Thyroid gland (tissue), 4 donors: ENCODE data around the gene ABCB8. TPM values are rescaled to one million over a fixed set of nuclear protein-coding genes. Genes with fewer than 3 reads are reported as not detected.

Experiments
- DNase-seq, 2 donors: peaks; one replicate each; pipeline ENCODE4 v3.0.0-alpha.2; 2019
- H3K27ac ChIP-seq, 3 donors: fragments of 200-600 bp; sonication (generic); 1 replicate in 2 of 3; 2 replicates in 1 of 3; pipeline ENCODE4 v1.5.1; 2016 to 2019; ENCODE audit warnings: mild to moderate bottlenecking in 1 of 3, moderate library complexity in 1 of 3
- H3K27me3 ChIP-seq: fragments of 200-600 bp; sonication (generic); one replicate; pipeline ENCODE4 v1.5.1; 2019
- H3K36me3 ChIP-seq, 2 donors: fragments of 200-600 bp; sonication (generic); one replicate each; pipeline ENCODE4 v1.5.1; 2016 to 2019
- H3K4me1 ChIP-seq, 2 donors: fragments of 200-600 bp; sonication (generic); one replicate each; pipeline ENCODE4 v1.5.1; 2017 to 2019
- H3K4me3 ChIP-seq, 3 donors: fragments of 200-600 bp; sonication (generic); replicated peaks in 1 of 3; 1 replicate in 2 of 3; 2 replicates in 1 of 3; pipeline ENCODE4 v1.5.1; 2016; ENCODE audit warnings: mild to moderate bottlenecking in 1 of 3
- H3K9me3 ChIP-seq: fragments of 200-600 bp; sonication (generic); one replicate; pipeline ENCODE4 v1.5.1; 2017
- POLR2A ChIP-seq, 2 donors: fragments of 450-650 bp; IDR thresholded peaks; one replicate each; pipeline ENCODE4 v1.6.1; 2017; ENCODE audit warnings: antibody characterized with exemption in 2 of 2, mild to moderate bottlenecking in 2 of 2, moderate library complexity in 1 of 2
- WGBS, 2 donors: methylation state at CpG; one replicate each; pipeline ENCODE4 v1.1.5; 2017; 5-methylcytosine and 5-hydroxymethylcytosine counted together
- intact Hi-C: fragments of 100-400 bp; cut with DNase I; formaldehyde crosslinking; loops from one replicate; pipeline ENCODE4 v1.15.1; 2023
- total RNA-seq, 4 donors: library from RNA; depleted of rRNA; stranded (reverse); fragments of >200 nt; gene quantifications; one replicate each; pipeline ENCODE4 v1.2.3, GENCODE V29; 2016
- TF ChIP-seq, protein P1 (sequence below), 6 experiments: fragments of 200-600 bp in 3 of 6; fragments of 450-650 bp in 3 of 6; sonication (generic) in 3 of 6; IDR thresholded peaks; one replicate each; pipeline ENCODE4 v1.5.1; 2016 to 2019; ENCODE audit warnings: antibody characterized with exemption in 6 of 6, mild to moderate bottlenecking in 2 of 6, inconsistent platforms in 1 of 6, moderate library complexity in 1 of 6

The ABCB8 gene
- 10 to 100 TPM; 39.0 to 74.2 (median 60.9) TPM for total RNA-seq

DNA sequence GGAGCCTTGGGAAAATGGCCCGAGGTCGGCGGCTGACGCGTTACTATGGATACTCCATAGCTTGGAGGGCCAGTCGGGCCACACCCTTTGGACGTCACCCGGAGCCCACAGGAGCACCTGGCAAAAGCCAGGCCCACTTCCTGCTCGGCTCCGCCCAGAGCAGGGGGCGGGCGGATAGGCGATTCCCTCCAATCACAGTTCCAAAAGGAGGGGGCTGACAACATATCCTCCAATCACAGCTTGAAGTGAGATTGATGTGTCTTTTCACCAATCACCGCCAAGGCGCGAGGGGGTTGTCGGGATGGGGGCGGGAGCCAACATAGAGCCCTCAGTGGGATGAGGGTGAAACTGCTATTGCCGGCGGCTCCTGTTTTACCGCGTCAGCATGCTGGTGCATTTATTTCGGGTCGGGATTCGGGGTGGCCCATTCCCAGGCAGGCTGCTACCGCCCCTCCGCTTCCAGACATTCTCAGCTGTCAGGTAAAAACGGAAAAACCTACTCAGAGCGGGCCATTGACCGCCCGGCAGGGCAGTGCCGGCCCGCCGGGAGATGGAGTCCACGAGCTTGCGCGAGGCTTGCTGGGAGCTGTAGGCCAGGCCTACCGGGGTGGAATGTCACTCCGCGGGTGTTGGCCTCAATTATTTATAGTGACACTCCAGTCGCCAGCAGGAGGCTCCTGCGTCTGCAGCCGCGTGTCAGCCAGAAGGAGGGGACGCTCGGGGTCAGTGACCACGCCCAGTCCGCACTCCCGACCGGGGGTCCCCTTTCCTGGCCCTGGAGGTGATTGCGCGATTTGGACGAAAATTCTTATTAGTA, at the start of gene ABCB8:
TSS of gene ABCB8 (plus strand) at position 320 of the 817 bp plus-strand sequence. CDS start at position 386, 66 bp downstream.
- peak within 1 kb of the TSS; percentile 17 to 85 (median 77) for H3K27ac ChIP-seq
- no peaks in the 10 kb centered on the region for H3K27me3 ChIP-seq
- H3K36me3 ChIP-seq, result peaks cover 0 to 2% of the 10 kb centered on the region in 2 donors
- no peaks in the 10 kb centered on the region for H3K9me3 ChIP-seq
- peaks cover 8 to 19% of the 10 kb centered on the region in 2 donors for H3K4me1 ChIP-seq
- DNase-seq, result peak; percentile 99
- peak within 1 kb of the TSS in 2 of 3 donors; percentile 12 to 59 for H3K4me3 ChIP-seq
- intact Hi-C loops, result no loop called here
- 0% methylated on average over 30 to 48 of the region's 53 CpGs for WGBS, 2 donors
- TF ChIP-seq, protein P1, sequence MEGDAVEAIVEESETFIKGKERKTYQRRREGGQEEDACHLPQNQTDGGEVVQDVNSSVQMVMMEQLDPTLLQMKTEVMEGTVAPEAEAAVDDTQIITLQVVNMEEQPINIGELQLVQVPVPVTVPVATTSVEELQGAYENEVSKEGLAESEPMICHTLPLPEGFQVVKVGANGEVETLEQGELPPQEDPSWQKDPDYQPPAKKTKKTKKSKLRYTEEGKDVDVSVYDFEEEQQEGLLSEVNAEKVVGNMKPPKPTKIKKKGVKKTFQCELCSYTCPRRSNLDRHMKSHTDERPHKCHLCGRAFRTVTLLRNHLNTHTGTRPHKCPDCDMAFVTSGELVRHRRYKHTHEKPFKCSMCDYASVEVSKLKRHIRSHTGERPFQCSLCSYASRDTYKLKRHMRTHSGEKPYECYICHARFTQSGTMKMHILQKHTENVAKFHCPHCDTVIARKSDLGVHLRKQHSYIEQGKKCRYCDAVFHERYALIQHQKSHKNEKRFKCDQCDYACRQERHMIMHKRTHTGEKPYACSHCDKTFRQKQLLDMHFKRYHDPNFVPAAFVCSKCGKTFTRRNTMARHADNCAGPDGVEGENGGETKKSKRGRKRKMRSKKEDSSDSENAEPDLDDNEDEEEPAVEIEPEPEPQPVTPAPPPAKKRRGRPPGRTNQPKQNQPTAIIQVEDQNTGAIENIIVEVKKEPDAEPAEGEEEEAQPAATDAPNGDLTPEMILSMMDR (IDR thresholded peaks at IDR 0.05), result peak in 4 of 6 experiments; percentile 53 to 66 (median 60)
- TF ChIP-seq POLR2A (IDR thresholded peaks at IDR 0.05), result peak; percentile 45 to 79

DNA sequence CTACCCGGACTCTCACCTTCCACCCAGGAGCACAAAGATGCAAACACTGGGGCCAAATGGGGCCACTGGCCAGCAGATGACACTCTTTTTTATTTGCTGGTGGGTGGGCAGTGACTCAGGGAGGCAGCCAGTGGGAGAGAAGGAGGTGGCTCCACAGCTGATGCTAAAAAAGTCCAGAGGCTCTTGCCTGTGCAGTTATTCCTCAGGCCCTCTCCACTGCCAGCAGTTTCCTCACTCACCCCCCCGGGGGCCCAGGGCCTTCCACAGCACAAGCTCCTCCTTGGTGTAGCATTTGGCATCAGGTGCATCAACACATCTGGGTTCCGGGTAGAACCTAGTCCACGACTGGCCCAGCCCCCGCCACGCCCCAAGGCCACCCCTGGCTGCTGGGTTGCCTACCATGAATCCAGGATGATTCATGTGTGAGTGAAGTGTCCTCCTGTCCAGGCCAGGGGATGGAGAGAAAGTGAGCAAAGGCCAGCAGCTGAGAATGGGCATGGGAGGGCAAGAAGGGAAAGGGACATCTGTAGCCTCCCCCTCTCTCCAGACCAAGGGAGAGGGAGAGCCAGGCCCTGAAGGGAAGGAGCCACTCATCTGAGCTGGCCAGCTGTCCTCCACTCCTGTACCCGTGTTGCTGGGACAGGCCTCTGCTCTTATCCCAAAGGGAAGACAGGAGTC, 48.4 kb upstream of the ABCB8 start:
- WGBS, 2 donors, result 49 to 63% methylated on average over 5 to 7 of the region's 7 CpGs
- H3K27me3 ChIP-seq, result peaks cover 18% of the 10 kb centered on the region
- DNase-seq, result no peak
- H3K36me3 ChIP-seq, result no peaks in the 10 kb centered on the region
- no peaks in the 10 kb centered on the region for H3K9me3 ChIP-seq
- peaks cover 4 to 21% of the 10 kb centered on the region in 2 donors for H3K4me1 ChIP-seq
- TF ChIP-seq, protein P1 (IDR thresholded peaks at IDR 0.05), result no peak
- TF ChIP-seq POLR2A (IDR thresholded peaks at IDR 0.05), result no peak
- intact Hi-C loops, result no loop called here
- H3K4me3 ChIP-seq, result no peak overlapping the region
- H3K27ac ChIP-seq, result no peak overlapping the region

DNA sequence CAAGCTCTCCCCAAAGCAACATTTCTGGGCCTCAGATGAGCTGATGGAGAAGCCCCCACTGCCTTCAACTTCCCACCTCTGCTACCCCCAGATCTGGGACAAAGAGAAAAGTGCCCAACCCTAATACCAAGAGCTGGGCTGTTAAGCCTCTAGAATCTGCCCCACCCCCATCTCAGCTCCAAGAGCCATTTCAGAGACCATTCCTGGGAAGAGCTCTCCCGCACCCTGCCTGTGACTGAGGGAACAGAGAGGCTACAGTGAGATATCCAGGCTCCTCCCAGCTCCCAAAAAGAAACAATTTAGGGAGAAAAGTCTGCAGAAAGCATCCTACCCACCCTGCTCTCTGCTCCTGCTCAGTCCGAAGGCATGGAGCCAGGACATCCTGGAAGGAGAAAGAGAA, 47.6 kb upstream of the ABCB8 start:
- TF ChIP-seq POLR2A (IDR thresholded peaks at IDR 0.05), result no peak
- TF ChIP-seq, protein P1 (IDR thresholded peaks at IDR 0.05), result no peak
- 33% methylated on average over 2 of the region's 2 CpGs for WGBS, 2 donors
- intact Hi-C loops, result no loop called here
- Histone ChIP-seq H3K4me1 (peaks cover 4 to 16% of the 10 kb centered on the region in 2 donors), H3K36me3 (no peaks in the 10 kb centered on the region), H3K27ac (no peak overlapping the region), H3K27me3 (peaks cover 17% of the 10 kb centered on the region), H3K9me3 (no peaks in the 10 kb centered on the region), H3K4me3 (no peak overlapping the region)
- no peak for DNase-seq

DNA sequence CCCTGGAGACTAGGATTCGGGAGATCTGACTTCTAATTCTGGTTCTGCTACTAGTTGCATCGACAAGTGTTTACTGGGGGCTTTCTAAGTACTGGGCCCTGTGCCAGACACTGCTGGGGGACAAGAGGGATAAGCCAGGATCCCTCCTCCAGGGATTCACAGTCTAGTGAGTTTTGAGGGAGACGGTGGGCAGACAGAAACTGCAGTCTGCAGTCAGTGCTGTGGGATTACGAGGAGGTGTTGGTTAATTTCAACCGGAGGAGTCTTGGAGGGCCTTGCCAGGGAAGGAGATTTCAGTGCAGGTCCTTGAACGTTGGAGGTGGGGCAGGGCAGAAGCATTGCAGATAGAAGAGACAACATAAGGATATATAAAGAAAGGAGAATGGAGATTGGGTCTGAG, 46.6 kb upstream of the ABCB8 start:
- Histone ChIP-seq H3K4me1 (peaks cover 4 to 16% of the 10 kb centered on the region in 2 donors), H3K36me3 (no peaks in the 10 kb centered on the region), H3K4me3 (no peak overlapping the region), H3K27me3 (peaks cover 10% of the 10 kb centered on the region), H3K27ac (no peak overlapping the region), H3K9me3 (no peaks in the 10 kb centered on the region)
- TF ChIP-seq, protein P1 (IDR thresholded peaks at IDR 0.05), result no peak
- no peak for TF ChIP-seq POLR2A (IDR thresholded peaks at IDR 0.05)
- WGBS, 2 donors, result 28 to 42% methylated on average over 6 of the region's 6 CpGs
- no peak for DNase-seq
- intact Hi-C loops, result no loop called here

DNA sequence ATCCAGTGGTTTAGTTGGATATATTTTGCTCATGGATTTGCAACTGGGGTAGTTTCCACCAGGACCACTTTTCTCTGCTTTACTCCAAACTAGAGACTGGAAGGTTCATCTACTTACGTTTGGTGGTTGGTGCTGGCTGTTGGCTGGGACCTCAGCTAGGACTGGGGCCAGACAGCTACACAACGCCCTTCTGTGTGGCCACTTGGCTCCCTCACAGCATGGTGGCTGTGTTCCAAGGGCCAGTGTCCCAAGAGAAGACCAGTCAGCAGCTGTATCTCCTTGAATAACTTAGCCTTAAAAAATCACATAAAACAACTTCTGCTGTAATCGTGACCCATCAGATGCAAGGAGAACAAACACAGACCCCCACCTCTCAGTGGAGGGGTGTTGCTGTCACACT, 45.9 kb upstream of the ABCB8 start:
- Histone ChIP-seq H3K36me3 (no peaks in the 10 kb centered on the region), H3K4me3 (no peak overlapping the region), H3K27me3 (peaks cover 4% of the 10 kb centered on the region), H3K27ac (no peak overlapping the region), H3K9me3 (no peaks in the 10 kb centered on the region), H3K4me1 (peaks cover 3 to 15% of the 10 kb centered on the region in 2 donors)
- TF ChIP-seq, protein P1 (IDR thresholded peaks at IDR 0.05), result no peak
- intact Hi-C loops, result no loop called here
- DNase-seq, result no peak
- WGBS, 2 donors, result 43 to 59% methylated on average over 3 of the region's 3 CpGs
